SIG-M5 treated with dmso at 0.1 percent for 504 hours (cell line): ENCODE measurements around the gene ZSCAN9.

Experiments
- DNase-seq: peaks from one replicate; lab custom pipeline; 2025; ENCODE audit not compliant: unreplicated experiment; lab: John Stamatoyannopoulos, UW

Gene ZSCAN9

GRCh38 chr6:28225056-28225834 is at the start of gene ZSCAN9:
Gene ZSCAN9, plus strand, starts transcription at chr6:28225275. Its CDS starts 1,810 bp downstream, at chr6:28227085.
- DNase-seq, result peak; percentile 62

GRCh38 chr6:28176373-28176772 is 48.7 kb upstream of the ZSCAN9 start:
- DNase-seq, result no peak

GRCh38 chr6:28182255-28182654 is 42.8 kb upstream of the ZSCAN9 start:
- no peak for DNase-seq

GRCh38 chr6:28188111-28188979 is 36.7 kb upstream of the ZSCAN9 start:
- no peak for DNase-seq

GRCh38 chr6:28200020-28200419 is 25.1 kb upstream of the ZSCAN9 start:
- no peak for DNase-seq

GRCh38 chr6:28203201-28203600 is 21.9 kb upstream of the ZSCAN9 start:
- no peak for DNase-seq

GRCh38 chr6:28205879-28206278 is 19.2 kb upstream of the ZSCAN9 start:
- DNase-seq, result peak; percentile 56

- DNase-seq, result no peak
Measured at GRCh38 chr6:28206527-28206926, 18.5 kb upstream of the ZSCAN9 start.

GRCh38 chr6:28206928-28207509 is 18.1 kb upstream of the ZSCAN9 start:
- no peak for DNase-seq

GRCh38 chr6:28207510-28208110 is 17.5 kb upstream of the ZSCAN9 start:
- DNase-seq, result peak; percentile 34

GRCh38 chr6:28208111-28208659 is 16.9 kb upstream of the ZSCAN9 start:
- no peak for DNase-seq

- no peak for DNase-seq
Measured at GRCh38 chr6:28209753-28210535, 15.1 kb upstream of the ZSCAN9 start.

GRCh38 chr6:28211840-28212509 is 13.1 kb upstream of the ZSCAN9 start:
- DNase-seq, result no peak

- peak; percentile 73 for DNase-seq
Measured at GRCh38 chr6:28212510-28213212, 12.4 kb upstream of the ZSCAN9 start.

- DNase-seq, result no peak
Measured at GRCh38 chr6:28213213-28213523, 11.9 kb upstream of the ZSCAN9 start.

- DNase-seq, result peak; percentile 66
Measured at GRCh38 chr6:28215425-28215824, 9.7 kb upstream of the ZSCAN9 start.

GRCh38 chr6:28217890-28218289 is 7.2 kb upstream of the ZSCAN9 start:
- DNase-seq, result no peak

GRCh38 chr6:28218312-28219248 is 6.5 kb upstream of the ZSCAN9 start:
- peak; percentile 31 for DNase-seq
